GM19099 (cell line): Measurements from ENCODE around the gene APOM.
A peak's percentile ranks its signal among the peaks of the same experiment; 100 is the strongest.

Experiments used
- POLR2A ChIP-seq: IDR thresholded peaks from 3 replicates; pipeline ENCODE4 v1.6.1; 2011; ENCODE audit warnings: low read depth; ENCODE audit not compliant: insufficient read length; ENCODE audit errors: extremely low read depth

The APOM gene

GRCh38 chr6:31655349-31656237, at the start of gene APOM:
Gene APOM (plus strand): TSS chr6:31655894. CDS start chr6:31655967, 73 bp downstream.
- TF ChIP-seq POLR2A, result no peak

GRCh38 chr6:31607317-31607716, 48.4 kb upstream of the APOM start:
- no peak for TF ChIP-seq POLR2A

GRCh38 chr6:31609519-31610406, 45.9 kb upstream of the APOM start:
- TF ChIP-seq POLR2A, result no peak

GRCh38 chr6:31610968-31611367, 44.7 kb upstream of the APOM start:
- TF ChIP-seq POLR2A, result no peak

- TF ChIP-seq POLR2A, result peak; percentile 30
Measured at GRCh38 chr6:31614075-31614619, 41.5 kb upstream of the APOM start.

- no peak for TF ChIP-seq POLR2A
Measured at GRCh38 chr6:31614684-31615578, 40.8 kb upstream of the APOM start, which contains the start of gene AIF1. Gene AIF1 (plus strand): TSS chr6:31615234. CDS start chr6:31615330, 96 bp downstream.

GRCh38 chr6:31615748-31616147, 39.9 kb upstream of the APOM start:
- TF ChIP-seq POLR2A, result no peak

- no peak for TF ChIP-seq POLR2A
Measured at GRCh38 chr6:31617010-31617409, 38.7 kb upstream of the APOM start.

GRCh38 chr6:31619805-31620585, 35.7 kb upstream of the APOM start:
- TF ChIP-seq POLR2A, result peak; percentile 86

GRCh38 chr6:31620586-31621319, 34.9 kb upstream of the APOM start, which contains the start of gene PRRC2A:
Gene PRRC2A (plus strand): TSS chr6:31620715. CDS start chr6:31622790, 2,075 bp downstream.
- peak; percentile 69 for TF ChIP-seq POLR2A

- TF ChIP-seq POLR2A, result no peak
Measured at GRCh38 chr6:31621320-31621939, 34.3 kb upstream of the APOM start.

GRCh38 chr6:31621991-31622390, 33.7 kb upstream of the APOM start:
- TF ChIP-seq POLR2A, result no peak

- no peak for TF ChIP-seq POLR2A
Measured at GRCh38 chr6:31622684-31623091, 33.0 kb upstream of the APOM start.

GRCh38 chr6:31624070-31624469, 31.6 kb upstream of the APOM start:
- no peak for TF ChIP-seq POLR2A
